Lower lobe of right lung (tissue), 2 donors: ENCODE results near the gene FNDC5. TPM values are rescaled to one million over a fixed set of nuclear protein-coding genes. Genes with fewer than 3 reads are reported as not detected.

ENCODE experiments used
- ATAC-seq, 2 donors: fragments of 200-7000 bp; cut with Tn5 transposase; one replicate each; pipeline ENCODE4 v1.9.1; 2020 to 2022; ENCODE audit warnings: mild to moderate bottlenecking in 2 of 2, moderate library complexity in 2 of 2
- DNase-seq: peaks from one replicate; pipeline ENCODE4 v3.0.0-alpha.2; 2020
- H3K27ac ChIP-seq: fragments of 200-600 bp; one replicate; pipeline ENCODE4 v1.8.0; 2022
- H3K27me3 ChIP-seq: fragments of 200-600 bp; one replicate; pipeline ENCODE4 v1.8.0; 2022; ENCODE audit warnings: low read depth
- H3K36me3 ChIP-seq: fragments of 200-600 bp; one replicate; pipeline ENCODE4 v1.8.0; 2022; ENCODE audit warnings: mild to moderate bottlenecking
- H3K4me1 ChIP-seq: fragments of 200-600 bp; one replicate; pipeline ENCODE4 v1.8.0; 2022
- H3K4me3 ChIP-seq: fragments of 200-600 bp; one replicate; pipeline ENCODE4 v1.8.0; 2022; ENCODE audit warnings: mild to moderate bottlenecking
- H3K9me3 ChIP-seq: fragments of 200-600 bp; one replicate; pipeline ENCODE4 v1.8.0; 2022
- intact Hi-C: fragments of 100-400 bp; cut with DNase I; formaldehyde crosslinking; loops from one replicate; pipeline ENCODE4 v1.11.0; 2022
- total RNA-seq: library from RNA; stranded (reverse); fragmentation: NEBNext Ultra II Directional; extraction: Animal tissue kit (Norgen Biotek cat#: 25700); gene quantifications from one replicate; pipeline ENCODE4 v1.2.1, GENCODE V29; 2021
- TF ChIP-seq, protein P1 (sequence below): fragments of 200-600 bp; IDR thresholded peaks from one replicate; pipeline ENCODE4 v1.8.0; 2022; ENCODE audit warnings: antibody characterized with exemption, mild to moderate bottlenecking
- donor health status: DM: no; HTN: yes; CAD: no; lungs with severe emphysema.

The FNDC5 gene
- total RNA-seq, 1 donor from 2014 or later: 0.65 TPM

DNA sequence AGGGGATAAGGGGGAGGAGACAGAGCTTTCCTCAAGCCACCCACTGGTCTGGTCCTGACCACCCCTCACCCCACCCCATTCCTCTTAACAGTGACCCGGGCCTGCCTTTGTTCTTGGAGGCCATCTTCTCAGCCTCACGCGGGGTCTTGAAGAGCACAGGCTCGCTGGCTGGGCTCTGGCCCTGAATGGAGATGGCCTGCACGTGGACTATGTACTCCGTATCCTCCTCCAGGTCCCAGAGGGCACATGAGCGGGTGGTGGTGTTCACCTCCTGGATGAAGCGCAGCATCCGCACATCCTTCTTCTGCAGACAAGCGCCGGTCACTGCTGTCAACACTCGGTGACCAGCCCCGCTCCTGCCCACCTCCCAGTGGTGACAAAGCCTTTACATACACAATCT, 2.6 kb downstream of the FNDC5 start:
- no peak overlapping the region for H3K4me3 ChIP-seq
- peaks cover 29% of the 10 kb centered on the region for H3K27me3 ChIP-seq
- intact Hi-C loops: no loop called here
- ATAC-seq: no peak
- no peak for DNase-seq
- peaks cover 5% of the 10 kb centered on the region for H3K36me3 ChIP-seq
- no peaks in the 10 kb centered on the region for H3K9me3 ChIP-seq
- H3K4me1 ChIP-seq: peaks cover 17% of the 10 kb centered on the region
- no peak overlapping the region for H3K27ac ChIP-seq
- TF ChIP-seq, protein P1, sequence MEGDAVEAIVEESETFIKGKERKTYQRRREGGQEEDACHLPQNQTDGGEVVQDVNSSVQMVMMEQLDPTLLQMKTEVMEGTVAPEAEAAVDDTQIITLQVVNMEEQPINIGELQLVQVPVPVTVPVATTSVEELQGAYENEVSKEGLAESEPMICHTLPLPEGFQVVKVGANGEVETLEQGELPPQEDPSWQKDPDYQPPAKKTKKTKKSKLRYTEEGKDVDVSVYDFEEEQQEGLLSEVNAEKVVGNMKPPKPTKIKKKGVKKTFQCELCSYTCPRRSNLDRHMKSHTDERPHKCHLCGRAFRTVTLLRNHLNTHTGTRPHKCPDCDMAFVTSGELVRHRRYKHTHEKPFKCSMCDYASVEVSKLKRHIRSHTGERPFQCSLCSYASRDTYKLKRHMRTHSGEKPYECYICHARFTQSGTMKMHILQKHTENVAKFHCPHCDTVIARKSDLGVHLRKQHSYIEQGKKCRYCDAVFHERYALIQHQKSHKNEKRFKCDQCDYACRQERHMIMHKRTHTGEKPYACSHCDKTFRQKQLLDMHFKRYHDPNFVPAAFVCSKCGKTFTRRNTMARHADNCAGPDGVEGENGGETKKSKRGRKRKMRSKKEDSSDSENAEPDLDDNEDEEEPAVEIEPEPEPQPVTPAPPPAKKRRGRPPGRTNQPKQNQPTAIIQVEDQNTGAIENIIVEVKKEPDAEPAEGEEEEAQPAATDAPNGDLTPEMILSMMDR: no peak

DNA sequence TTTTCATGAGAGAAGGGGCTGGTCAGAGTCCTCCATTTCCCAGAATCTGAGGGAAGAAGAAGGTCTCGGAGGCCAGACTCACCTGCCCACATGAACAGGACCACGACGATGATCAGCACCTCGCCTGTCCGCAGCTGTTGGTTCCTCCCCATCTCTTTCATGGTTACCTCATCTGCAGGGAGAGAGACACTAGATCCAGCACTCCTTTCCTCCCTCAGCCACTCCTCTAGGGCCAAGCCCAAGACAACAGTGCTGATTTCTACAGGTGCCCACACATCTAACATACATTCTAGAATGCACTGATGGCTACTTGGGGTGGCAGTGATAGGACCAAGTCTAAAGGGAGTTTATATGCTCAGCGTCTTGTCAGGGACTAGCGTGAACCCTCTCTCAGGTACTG, 3.0 kb downstream of the FNDC5 start:
- Histone ChIP-seq H3K4me1 (peaks cover 17% of the 10 kb centered on the region), H3K27ac (no peak overlapping the region), H3K27me3 (peaks cover 26% of the 10 kb centered on the region), H3K4me3 (no peak overlapping the region), H3K36me3 (peaks cover 8% of the 10 kb centered on the region), H3K9me3 (no peaks in the 10 kb centered on the region)
- intact Hi-C loops: no loop called here
- no peak for ATAC-seq
- TF ChIP-seq, protein P1: no peak
- DNase-seq: no peak

GRCh38 chr1:32867151-32867550, 3.6 kb downstream of the FNDC5 start:
- Histone ChIP-seq H3K36me3 (peaks cover 13% of the 10 kb centered on the region), H3K27ac (no peak overlapping the region), H3K9me3 (no peaks in the 10 kb centered on the region), H3K4me3 (no peak overlapping the region), H3K27me3 (peaks cover 21% of the 10 kb centered on the region), H3K4me1 (peaks cover 13% of the 10 kb centered on the region)
- no peak for ATAC-seq
- TF ChIP-seq, protein P1: no peak
- DNase-seq: no peak
- intact Hi-C loops: no loop called here

GRCh38 chr1:32865639-32866405, 4.9 kb downstream of the FNDC5 start:
- DNase-seq: no peak
- no peaks in the 10 kb centered on the region for H3K9me3 ChIP-seq
- no peak overlapping the region for H3K4me3 ChIP-seq

DNA sequence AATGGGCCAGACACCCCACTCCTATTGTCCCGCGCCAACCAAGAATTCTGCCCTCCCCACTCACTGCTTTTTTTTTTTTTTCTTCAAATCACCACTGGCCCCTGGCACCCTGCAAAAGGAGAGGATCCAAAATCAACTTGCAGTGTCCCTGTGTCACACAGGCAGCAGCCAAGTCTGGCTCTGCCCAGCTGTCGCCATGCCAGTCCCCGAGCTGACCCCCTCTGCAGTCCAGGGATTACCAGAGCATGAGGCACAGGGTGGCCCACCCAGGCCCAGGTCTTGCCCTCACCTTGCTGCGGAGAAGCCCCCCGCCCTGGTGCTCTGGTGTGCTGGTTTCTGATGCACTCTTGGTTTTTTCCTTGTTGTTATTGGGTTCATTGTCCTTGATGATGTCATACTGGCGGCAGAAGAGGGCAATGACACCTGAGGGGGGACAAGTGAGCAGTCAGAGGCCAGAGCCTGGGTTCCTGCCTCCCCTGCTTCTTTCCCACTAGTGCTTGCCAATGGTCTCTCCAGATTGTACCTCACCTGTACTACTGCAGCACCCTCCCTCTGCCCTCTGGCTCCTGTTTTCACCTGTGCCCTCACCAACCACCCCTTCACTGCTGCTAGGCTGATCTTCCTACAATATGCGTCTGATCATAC, 6.2 kb downstream of the FNDC5 start:
- H3K9me3 ChIP-seq: no peaks in the 10 kb centered on the region
- H3K4me3 ChIP-seq: no peak overlapping the region
- no peak for ATAC-seq
- no peaks in the 10 kb centered on the region for H3K4me1 ChIP-seq
- H3K36me3 ChIP-seq: peaks cover 20% of the 10 kb centered on the region
- peaks cover under 1% of the 10 kb centered on the region for H3K27me3 ChIP-seq
- H3K27ac ChIP-seq: no peak overlapping the region
- no peak for DNase-seq
- intact Hi-C loops: no loop called here
- TF ChIP-seq, protein P1: no peak

More at GRCh38 chr1:32865639-32866405, 4.9 kb downstream of the FNDC5 start:
- TF ChIP-seq, protein P1: no peak
- H3K27me3 ChIP-seq: peaks cover 10% of the 10 kb centered on the region
- H3K27ac ChIP-seq: no peak overlapping the region
- no peak for ATAC-seq
- intact Hi-C loops: no loop called here
- H3K36me3 ChIP-seq: peaks cover 18% of the 10 kb centered on the region
- peaks cover 7% of the 10 kb centered on the region for H3K4me1 ChIP-seq
